ENCODE results near the gene PDCD2L. TPM values are rescaled to one million over a fixed set of nuclear protein-coding genes. Genes with fewer than 3 reads are reported as not detected.
A peak's percentile ranks its signal among the peaks of the same experiment; 100 is the strongest.

Gene PDCD2L
- total and polyA plus RNA-seq, 9 of the 15 experiments (the other 6 are each of a cell fraction or from before 2014, with no cell fraction given) = 12.1 to 68.5 (median 56.3) TPM

DNA sequence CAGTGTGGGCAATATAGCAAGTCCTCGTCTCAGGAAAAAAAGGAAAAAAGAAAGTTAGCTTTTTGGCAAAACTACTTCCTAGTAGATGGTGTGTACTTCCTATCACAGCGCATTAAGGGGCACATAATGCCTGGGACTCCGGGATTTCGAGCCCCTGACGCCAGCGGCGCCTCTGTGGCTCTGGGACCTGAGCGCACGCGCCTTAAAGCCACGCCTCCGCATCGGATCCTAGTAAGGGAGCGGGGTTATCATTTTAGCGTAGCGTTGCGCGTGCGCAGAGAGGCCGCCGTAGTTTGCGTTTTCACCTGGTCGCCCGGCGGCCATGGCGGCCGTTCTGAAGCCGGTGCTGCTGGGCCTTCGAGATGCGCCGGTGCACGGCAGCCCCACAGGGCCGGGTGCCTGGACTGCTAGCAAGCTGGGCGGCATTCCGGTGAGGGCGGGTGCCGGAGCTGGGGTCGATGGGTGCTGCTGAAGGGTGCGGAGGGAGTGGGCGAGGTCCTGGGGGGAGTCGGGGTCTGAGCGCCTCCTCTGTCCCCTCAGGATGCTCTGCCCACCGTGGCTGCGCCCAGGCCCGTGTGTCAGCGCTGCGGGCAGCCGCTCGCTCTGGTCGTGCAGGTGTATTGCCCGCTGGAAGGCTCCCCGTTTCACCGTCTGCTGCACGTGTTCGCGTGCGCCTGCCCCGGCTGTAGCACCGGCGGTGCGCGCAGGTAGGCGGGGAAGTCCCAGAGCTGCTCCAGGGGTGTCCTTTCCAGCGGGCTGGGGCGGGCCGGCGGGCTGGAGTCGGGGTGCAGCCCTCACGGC lies at the start of gene PDCD2L (continued):
- TF ChIP-seq, protein P1, sequence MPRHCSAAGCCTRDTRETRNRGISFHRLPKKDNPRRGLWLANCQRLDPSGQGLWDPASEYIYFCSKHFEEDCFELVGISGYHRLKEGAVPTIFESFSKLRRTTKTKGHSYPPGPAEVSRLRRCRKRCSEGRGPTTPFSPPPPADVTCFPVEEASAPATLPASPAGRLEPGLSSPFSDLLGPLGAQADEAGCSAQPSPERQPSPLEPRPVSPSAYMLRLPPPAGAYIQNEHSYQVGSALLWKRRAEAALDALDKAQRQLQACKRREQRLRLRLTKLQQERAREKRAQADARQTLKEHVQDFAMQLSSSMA (CRISPR knock-in tag; IDR thresholded peaks at IDR 0.05) = no peak
- TF ChIP-seq HDAC3 (IDR thresholded peaks at IDR 0.05; ENCODE audit: borderline replicate concordance, partially characterized antibody) (peak; percentile 75), POU5F1 (IDR thresholded peaks at IDR 0.05; ENCODE audit: borderline replicate concordance, low read depth, low read length, partially characterized antibody) (peak; percentile 40), SLC30A9 (CRISPR knock-in tag; IDR thresholded peaks at IDR 0.05) (no peak), MYNN (IDR thresholded peaks at IDR 0.05) (no peak), MYNN (CRISPR knock-in tag; IDR thresholded peaks at IDR 0.05) (no peak), MTA3 (IDR thresholded peaks at IDR 0.05; ENCODE audit: borderline replicate concordance) (peak; percentile 71; the same call in 1 of the 2 replicates), MYC (IDR thresholded peaks at IDR 0.05; ENCODE audit: low read depth, low read length) (peak; percentile 75), MYC (CRISPR knock-in tag; IDR thresholded peaks at IDR 0.05; ENCODE audit: borderline replicate concordance, low read depth) (peak; percentile 88), CHD7 (IDR thresholded peaks at IDR 0.05; ENCODE audit: low read depth, low read length) (no peak), CCNT2 (IDR thresholded peaks at IDR 0.05; ENCODE audit: borderline replicate concordance, extremely low read depth, insufficient read length, low read depth, low read length) (no peak), JUNB (CRISPR knock-in tag; conservative IDR thresholded peaks at IDR 0.05) (no peak)
- TF ChIP-seq, protein P2, sequence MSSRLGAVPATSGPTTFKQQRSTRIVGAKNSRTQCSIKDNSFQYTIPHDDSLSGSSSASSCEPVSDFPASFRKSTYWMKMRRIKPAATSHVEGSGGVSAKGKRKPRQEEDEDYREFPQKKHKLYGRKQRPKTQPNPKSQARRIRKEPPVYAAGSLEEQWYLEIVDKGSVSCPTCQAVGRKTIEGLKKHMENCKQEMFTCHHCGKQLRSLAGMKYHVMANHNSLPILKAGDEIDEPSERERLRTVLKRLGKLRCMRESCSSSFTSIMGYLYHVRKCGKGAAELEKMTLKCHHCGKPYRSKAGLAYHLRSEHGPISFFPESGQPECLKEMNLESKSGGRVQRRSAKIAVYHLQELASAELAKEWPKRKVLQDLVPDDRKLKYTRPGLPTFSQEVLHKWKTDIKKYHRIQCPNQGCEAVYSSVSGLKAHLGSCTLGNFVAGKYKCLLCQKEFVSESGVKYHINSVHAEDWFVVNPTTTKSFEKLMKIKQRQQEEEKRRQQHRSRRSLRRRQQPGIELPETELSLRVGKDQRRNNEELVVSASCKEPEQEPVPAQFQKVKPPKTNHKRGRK (tag; IDR thresholded peaks at IDR 0.05) = no peak

Data from K562 (cell line).